ENCODE results near the gene GSTO1.

DNA sequence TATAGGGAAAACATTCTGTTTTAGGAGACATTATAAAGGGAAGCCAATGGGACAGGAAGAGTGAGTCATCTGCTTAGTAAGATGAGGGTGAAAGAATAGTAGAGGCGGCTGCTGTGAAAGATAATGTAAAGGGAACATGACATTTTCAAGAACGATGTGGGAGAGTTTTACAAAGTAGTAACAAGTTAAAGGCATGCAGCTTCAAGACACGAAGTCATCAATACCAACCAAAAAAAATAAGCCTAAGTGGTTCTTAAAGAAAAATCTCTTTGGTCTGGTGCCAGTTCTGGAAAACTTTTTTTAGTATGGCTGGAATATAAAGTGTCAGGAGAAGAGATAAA, 6.1 kb downstream of the GSTO1 start:
- TF ChIP-seq, protein P1, sequence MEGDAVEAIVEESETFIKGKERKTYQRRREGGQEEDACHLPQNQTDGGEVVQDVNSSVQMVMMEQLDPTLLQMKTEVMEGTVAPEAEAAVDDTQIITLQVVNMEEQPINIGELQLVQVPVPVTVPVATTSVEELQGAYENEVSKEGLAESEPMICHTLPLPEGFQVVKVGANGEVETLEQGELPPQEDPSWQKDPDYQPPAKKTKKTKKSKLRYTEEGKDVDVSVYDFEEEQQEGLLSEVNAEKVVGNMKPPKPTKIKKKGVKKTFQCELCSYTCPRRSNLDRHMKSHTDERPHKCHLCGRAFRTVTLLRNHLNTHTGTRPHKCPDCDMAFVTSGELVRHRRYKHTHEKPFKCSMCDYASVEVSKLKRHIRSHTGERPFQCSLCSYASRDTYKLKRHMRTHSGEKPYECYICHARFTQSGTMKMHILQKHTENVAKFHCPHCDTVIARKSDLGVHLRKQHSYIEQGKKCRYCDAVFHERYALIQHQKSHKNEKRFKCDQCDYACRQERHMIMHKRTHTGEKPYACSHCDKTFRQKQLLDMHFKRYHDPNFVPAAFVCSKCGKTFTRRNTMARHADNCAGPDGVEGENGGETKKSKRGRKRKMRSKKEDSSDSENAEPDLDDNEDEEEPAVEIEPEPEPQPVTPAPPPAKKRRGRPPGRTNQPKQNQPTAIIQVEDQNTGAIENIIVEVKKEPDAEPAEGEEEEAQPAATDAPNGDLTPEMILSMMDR (conservative IDR thresholded peaks at IDR 0.05 in 1 of 2, IDR thresholded peaks at IDR 0.05 in 1 of 2; ENCODE audit: low read depth in 1 of 2, low read length in 2 of 2) = no peak
- no peak for TF ChIP-seq EZH2 (IDR thresholded peaks at IDR 0.05; ENCODE audit: low read length, missing control alignments)
